Stromal cell of bone marrow (primary cell): Measurements from ENCODE around the gene SRD5A3.
A peak's percentile ranks its signal among the peaks of the same experiment; 100 is the strongest.

Experiments
- DNase-seq: peaks from one replicate; pipeline ENCODE4 v3.0.0-alpha.2; 2012; ENCODE audit warnings: low read depth

The SRD5A3 gene

DNA sequence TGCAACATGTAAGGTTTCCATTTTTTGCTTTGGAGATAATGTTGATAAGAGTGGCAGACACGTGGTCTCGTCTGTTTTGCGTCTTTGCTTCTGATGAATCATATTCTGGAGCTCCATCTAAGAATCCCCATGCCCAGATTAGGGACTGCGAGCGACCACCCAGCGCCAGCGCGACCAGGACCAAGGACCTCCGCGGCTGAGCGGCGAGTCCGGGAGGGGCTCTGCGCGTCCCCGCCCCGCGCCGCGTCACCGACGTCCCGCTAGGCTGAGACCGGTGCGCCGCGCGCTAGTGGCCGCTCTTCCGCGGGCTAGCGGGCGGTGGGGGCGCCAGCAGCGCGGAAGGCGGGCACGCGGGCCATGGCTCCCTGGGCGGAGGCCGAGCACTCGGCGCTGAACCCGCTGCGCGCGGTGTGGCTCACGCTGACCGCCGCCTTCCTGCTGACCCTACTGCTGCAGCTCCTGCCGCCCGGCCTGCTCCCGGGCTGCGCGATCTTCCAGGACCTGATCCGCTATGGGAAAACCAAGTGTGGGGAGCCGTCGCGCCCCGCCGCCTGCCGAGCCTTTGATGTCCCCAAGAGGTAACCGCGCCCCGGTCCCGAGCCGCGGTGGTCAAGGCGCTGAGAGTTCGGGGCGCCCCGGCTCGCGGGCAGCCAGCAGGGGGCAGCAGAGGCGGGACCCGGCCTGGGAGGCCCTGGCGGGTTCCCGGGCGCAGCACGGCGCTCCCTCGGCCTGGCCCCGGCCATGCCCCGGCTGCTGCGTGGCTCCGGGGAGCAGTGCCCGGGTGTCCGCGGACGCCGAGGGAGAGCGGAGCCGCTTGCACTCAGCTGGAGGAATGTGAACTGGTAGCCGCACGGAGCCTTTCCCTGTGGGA lies at the start of gene SRD5A3:
Gene SRD5A3, plus strand, starts transcription at position 263 of the 871 bp plus-strand sequence. Its CDS starts 95 bp downstream, at position 358.
- peak; percentile 59 for DNase-seq

DNA sequence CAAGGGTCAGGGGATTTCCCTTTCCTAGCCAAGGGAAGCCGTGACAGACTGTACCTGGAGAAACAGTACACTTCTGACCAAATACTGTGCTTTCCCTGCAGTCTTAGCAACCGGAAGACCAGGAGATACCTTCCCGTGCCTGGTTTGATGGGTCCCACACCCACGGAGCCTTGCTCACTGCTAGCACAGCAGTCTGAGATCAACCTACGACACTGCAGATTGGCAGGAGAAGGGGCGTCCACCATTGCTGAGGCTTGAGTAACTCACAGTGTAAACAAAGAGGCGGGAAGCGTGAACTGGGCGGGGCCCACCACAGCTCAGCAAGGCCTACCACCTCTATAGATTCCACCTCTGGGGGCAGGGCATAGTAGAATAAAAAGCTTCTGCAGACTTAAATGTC lies 48.7 kb upstream of the SRD5A3 start:
- DNase-seq = no peak

DNA sequence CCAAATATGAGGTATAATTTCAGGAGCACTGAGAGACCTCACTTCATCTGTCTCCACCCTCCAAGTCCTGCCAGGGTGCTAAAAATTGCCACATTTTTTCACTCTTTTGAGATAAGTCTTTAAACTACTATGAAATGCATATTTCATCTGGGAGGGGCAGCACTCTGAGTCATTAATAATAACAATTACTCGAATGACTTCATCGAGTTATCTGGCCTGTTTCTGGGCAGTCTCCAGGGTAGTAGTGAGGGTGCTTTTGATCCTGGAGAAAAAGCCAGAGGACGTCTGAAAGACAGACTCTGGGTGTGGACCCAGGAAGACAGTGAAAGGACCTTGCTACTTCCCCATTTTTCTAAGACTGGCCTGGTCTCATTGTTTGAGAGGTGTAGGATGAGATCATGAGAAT lies 42.3 kb upstream of the SRD5A3 start:
- DNase-seq = peak; percentile 18

DNA sequence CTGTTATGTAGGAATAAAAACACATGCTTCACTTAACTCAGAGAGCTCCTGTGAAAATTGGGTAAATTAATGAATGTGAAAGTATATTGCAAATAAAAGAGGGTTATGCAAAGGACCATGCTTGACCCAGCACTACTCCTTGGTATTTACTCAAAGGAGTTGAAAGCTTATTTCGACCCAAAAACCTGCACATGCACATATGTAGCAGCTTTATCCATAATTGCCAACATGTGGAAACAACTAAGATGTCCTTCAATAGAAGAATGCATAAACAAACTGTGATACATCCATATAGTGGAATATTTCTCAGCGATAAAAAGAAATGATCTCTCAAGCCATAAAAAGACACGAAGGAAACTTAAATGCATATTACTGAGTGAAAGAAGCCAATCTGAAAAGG lies 41.7 kb upstream of the SRD5A3 start:
- no peak for DNase-seq

DNA sequence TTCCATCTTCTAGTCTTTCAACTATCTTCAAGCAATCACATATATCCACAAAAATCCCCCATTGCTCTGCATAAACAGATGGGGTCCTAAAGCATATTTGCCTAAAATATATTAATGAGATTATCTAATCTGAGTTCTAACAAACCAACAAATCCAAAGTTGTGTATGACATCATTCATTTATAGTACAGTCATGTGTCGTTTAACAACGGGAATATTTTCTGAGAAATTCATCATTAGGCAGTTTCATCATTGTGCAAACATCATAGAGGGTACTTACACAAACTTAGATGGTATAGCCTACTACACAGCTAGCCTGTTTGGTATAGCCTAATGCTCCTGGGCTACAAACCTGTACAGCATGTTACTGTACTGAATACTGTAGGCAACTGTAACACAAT lies 38.0 kb upstream of the SRD5A3 start:
- no peak for DNase-seq

DNA sequence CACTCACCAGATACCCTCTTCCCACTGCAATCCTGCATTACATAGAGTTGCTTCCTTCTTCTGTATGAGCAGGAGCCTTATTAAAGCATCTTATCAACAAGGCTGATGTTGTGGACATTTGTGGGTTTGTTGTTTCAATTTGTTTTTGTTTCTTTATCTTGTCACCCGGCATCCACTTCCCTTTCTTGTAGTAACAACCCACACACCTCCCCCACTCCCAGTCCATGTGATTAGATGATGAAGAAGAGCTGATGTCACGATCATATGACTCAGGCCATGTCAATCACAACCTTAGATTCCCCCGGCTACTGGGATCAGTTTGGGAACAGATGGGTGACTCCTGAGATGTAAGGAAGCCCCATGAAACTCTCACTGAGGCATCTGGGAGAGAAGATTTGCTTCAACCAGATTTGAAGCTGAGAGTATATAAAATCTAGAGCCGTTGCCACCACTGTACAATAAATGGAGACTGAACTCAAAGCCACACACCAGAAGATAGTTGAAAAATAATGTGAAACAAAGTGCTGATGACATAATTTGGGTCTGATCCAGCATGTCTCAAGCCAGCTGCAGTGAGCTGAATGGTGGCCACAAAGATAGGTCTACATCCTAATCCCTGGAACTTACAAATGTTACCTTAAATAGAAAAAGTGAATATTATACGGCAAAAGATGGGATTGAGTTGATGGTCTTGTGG lies 34.1 kb upstream of the SRD5A3 start:
- no peak for DNase-seq

DNA sequence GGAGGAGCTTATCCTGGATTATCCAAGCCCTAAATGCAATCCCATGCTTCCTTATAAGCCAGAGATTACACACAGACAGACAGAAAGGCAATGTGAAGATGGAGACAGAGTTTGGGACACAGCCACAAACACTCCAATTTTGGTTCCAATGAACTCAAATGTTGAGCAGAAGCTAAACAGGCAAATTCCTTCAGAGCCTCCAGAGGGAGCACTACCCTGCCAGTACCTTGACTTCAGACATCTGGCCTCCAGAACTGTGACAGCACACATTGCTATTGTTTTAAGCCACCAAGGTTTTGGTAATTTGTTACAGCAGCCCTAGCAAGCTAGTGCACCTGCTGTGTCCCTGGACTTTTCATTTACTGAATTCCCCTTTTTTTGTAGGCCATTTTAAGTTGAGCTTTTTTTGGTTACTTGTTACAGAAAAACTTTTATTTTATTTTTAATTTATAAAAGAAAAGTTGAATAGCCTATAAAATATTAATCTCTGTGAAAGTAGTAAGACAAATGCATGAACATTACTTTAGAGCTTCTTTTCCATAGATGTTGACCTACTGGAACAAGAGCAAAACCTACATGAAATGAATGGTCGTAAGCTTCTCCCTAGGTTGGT lies 33.4 kb upstream of the SRD5A3 start:
- DNase-seq = peak; percentile 28

DNA sequence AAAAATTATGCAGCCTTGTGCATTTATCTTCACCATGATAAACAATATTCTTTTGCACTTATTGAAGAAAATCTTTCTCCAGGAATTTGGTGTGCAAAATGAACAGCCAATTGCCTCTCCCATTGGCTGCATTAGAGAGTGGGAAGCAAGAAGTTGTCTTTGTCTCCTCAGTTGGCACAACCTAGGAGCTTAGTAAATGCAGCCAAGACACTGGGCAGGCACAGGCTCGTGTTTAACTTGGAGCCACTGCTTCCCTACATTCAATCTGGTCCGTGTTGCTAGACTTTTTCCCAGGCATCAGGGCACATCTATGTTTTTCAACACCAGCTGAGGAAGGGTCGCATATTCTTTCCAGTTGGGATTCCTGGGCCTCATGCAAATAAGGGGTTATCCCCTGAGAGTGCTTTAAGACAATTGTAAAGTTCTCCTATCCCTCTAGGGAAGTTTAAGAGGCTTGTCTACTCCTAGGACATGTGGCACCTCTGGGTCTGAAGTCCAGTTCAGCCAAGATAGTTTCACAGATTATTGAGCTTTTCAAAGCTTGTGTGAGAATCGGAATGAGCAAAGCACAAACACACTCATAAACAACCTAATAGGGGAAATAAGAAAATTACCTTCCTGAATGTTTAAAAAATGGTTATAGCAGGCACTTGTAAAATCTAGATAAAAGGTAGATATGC lies 31.8 kb upstream of the SRD5A3 start:
- no peak for DNase-seq

DNA sequence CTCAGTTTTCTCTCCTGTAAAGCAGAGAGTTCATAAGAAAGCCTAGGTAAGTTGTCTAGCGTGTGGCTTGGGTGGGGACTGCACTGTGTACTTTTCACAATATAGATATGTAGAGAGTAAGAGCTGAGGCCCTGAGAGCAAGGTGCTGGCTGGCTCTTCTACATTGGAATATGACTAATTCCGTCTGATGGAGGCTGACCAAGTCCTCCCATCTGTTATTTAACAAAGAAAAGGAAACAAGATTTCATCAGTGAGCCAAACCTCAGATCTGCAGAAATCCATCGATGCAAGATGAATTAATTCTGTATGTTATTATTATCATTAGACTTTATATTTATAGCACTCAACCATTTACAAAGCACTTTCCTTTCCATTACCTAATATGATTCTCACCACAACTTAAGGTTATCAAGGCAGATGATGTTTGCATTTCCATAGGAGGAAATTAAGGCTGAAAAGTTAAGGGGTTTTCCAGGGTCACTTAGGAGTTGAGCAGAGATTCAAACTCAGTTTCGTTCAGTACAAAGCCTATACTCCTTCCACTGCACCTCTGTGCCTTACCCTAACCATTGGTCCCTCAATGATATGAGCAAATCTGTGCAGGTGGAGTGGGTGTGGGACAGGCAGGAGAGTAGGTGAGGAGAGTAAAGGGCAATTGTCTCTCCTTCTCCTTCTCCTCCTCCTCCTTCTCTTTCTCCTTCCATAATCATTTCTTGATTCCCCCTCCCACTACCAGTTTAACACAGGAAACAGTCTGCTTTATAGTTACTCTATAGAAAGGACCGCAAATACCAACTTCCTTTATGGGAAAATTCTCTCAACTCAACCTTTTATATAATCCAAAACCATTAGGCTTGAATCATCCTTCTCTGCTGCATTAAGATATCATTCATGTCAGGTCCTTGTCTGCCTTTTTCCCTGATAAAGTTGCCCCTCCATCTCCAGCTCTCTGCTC lies 27.6 kb upstream of the SRD5A3 start:
- peak; percentile 16 for DNase-seq

DNA sequence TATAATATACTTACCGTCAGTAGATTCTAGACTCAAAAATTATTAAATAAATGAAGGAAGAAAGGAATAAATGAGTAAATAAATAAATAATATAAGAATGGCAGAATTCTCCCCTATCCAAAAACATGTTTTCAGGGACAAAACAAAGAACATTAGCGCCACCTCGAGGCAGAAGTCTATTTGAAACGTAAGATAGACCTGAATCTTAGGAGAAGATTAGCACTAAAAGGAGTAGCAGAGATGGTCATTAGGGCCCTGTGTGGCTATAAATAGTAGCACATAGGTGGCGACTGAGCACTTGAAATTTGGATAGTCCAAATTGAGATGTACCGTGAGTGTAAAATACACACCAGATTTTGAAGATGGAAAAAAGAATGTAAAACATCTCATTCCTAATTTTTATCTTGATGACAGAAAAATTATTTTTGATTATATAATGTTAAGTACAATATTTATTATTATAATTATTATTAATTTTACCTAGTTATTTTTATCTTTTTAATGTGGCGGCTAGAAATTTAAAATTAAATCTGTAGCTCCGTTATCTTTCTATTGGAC lies 24.3 kb upstream of the SRD5A3 start:
- peak; percentile 66 for DNase-seq

DNA sequence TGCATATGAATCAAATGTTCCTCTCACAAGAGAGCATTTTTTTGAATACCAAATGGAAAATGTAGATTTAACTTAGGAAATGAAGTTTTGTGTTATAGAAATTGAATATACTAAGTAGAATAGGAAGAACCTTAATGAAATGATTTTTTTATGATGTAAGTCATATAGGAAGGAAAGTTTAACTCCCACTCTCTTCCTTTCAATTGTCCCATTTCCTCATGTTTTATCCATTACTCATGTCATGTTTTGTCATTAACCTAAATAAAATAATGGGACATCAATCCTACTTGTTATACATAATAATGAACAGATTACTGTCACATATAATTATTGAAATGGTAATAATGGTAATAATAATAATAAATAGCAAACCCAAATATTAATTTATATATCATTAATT lies 22.7 kb upstream of the SRD5A3 start:
- DNase-seq = no peak

DNA sequence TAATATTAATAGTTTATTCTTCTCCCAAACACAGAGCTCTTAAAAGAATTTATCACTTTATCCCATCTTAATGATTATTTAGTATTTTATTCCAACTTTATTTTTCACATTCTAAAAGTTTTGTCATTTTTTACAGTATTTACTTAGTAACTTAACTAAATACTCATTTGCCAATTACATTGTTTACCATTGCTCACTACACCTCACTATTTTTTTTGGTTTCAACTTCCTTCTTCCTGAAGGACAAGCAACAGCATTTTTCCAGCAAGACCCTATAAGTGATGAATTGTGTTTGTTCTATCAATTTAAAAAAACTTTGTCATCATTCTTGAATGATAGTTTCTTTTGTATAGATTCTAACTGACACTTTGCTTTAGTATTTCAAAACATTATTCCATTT lies 19.4 kb upstream of the SRD5A3 start:
- DNase-seq = no peak

DNA sequence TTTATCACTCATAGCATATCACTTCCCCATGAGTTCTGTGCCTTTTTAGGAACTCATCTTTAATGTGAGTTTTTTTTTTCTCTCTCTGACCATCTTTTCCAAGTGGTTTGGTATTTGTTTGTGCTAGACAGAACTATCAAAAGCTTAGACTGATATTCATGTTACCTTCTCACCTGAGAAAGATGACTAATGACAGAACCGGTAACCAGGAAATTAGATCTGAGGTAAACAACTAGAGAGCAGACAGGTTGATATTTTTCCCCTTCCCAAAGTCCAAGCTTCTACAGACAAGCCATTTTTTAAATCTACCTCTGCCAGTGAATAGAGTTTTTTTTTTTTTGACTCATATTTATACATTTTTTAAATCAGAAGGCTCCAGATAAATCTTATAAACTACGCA lies 17.0 kb upstream of the SRD5A3 start:
- DNase-seq = no peak

DNA sequence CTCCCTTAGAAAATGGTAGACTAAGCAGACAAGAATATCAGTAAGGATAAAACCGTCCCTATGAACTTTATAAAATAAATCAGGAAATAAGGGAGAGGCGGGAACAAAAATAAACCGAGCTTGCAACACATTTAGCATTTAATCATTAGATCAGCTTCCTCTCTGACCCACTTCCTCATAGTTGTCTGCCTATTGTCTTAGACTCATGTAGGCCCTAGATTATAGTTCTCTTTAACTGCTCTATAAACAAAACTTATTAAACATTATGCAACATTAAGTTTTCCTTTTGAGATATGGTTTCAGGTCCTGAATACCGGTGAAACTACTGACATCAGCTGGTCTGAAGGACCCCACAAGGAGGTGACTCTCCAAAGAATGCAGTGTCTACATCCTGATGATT lies 15.8 kb upstream of the SRD5A3 start:
- no peak for DNase-seq

DNA sequence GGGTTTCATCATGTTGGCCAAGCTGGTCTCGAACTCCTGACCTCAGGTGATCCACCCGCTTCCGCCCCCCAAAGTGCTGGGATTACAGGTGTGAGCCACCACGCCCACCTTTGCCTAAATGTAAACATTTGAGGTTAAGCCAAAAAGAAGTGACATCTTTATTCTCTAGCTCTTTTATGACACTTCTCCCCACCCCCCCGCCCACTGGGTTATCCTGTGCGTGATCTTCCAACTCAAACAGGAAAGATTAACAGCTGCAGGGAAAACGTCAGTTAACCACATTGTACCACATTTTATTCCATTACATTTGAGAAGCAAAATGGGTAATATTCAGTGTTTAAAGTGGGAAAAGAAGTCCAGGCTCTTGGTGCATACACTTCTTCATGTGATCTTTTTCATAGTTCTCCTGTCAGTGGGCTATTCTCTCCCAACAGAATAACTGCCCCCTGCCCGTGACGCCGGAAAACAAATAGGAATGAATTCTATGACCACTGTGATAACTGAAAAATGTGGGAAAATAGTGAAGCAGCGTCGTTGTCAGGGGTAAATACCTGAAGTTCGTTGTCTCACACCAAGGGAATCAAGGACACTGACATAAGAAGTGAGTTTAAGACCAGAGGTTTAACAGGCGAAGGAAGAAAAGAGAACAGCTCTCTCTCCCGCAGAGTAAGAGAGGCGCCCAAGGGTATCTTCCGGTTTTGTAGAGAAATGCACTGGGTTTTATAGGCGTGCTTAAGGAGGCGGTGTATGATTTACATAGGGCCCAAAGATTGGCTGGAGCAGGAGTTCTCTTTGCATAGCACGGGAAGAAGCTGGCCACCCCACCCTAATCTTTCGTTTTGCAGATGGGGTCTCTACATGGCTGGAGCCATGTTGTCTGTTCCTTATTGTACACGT lies 9.7 kb upstream of the SRD5A3 start:
- no peak for DNase-seq

DNA sequence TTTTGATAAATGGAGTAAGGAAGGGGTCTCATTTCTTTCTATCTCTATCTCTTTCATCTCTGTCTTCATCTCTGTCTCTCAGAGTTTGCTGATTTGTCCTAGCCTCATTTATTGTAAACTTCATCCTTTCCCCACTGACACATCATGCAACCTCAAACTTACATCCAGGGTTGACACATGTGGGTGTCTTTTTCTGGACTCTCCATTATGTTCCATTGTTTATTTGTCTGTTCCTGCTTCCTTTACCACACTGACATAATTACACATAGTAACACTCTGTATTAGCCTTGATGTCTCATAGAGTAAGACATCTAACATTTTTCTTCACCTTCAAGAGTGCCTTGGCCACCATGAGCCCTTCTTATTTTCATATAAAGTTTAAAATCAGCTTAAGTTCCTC lies 8.1 kb upstream of the SRD5A3 start:
- DNase-seq = no peak

DNA sequence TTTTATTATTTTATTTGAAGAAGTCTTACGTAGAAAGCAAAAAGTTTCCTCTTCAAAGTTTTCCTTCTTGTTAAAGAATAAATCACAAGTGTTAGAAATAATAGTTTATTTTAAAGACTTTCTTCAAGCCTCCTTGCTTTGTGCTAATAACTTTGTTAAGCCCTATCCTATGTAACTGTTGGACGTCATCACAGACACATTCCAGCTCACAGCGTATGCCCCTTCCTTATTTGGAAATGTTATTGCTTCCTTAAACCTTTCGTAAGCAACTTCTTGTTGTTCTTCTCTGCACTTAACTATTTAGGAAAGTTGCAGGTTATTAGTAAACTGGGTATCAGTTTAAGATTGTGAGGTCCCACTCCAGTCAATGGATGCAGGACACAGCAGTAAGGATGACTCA lies 7.6 kb upstream of the SRD5A3 start:
- no peak for DNase-seq

DNA sequence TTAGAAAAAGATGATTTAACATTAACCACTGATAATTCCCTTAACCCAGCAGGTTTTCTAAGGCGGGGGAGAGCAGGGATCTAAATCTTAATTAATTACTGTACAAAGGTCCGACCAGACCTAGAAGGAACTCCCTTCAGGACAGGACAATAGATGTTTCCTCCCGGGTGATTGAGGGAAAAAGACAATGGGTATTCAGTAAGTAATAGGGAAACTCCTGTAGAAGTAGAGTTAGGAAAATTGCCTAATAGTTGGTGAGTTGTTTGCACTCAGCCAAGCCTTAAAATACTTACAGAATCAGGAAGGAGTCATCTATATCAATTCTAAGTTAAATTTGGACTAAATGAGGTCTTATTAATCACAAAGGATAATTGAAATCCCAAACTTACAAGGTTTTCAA lies 5.8 kb upstream of the SRD5A3 start:
- DNase-seq = no peak

DNA sequence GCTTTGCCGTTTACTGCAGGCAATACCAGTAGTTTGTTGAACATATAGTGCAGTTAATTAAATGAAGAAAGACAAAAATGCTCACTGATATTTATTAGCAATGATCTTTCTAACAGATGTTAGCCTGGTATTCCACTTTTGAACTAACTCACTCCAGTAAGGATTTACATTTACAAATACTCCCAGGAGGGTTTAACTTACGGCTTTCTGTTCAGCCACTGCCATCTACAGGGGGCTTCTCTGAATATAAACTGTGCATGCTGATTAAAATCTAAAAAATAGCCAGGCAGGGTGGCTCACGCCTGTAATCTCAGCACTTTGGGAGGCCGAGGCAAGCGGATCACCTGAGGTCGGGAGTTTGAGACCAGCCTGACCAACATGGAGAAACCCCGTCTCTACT lies 2.2 kb upstream of the SRD5A3 start:
- DNase-seq = no peak

DNA sequence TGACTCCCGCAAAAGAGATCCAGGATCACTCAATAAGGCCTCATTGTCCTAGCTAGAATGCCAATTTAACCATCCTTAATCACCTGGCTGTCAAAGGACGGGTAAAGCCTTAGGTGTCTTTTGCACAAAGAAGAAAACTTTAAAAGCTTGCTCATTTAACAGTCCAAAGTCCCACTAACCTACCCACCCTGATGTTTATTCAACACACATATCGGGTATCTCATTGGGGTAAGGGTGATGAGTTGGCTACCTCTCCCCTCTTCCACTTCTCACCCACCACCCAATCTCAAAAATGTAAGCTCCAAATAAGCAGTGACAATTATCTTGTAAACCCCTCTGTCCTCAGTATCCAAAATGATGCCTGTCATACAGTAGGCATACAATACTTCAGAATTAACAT lies 988 bp upstream of the SRD5A3 start:
- no peak for DNase-seq
